GM23338 (cell line): ENCODE results near the gene FAAH. TPM values are rescaled to one million over a fixed set of nuclear protein-coding genes. Genes with fewer than 3 reads are reported as not detected.

ENCODE experiments used
- ATAC-seq: fragments of 200-7000 bp; cut with Tn5 transposase; 3 replicates; pipeline ENCODE4 v1.9.1; 2020
- DNase-seq: peaks from one replicate; pipeline ENCODE4 v3.0.0-alpha.2; 2015; ENCODE audit warnings: low spot score
- H2AFZ ChIP-seq: fragments of 200-600 bp; sonication (generic); 2 replicates; pipeline ENCODE4 v1.8.0; 2016; ENCODE audit warnings: antibody characterized with exemption, mild to moderate bottlenecking, moderate library complexity
- H3F3A ChIP-seq: fragments of 200-600 bp; sonication (generic); replicated peaks from 2 replicates; pipeline ENCODE4 v1.8.0; 2017; ENCODE audit warnings: antibody characterized with exemption, mixed run types, low read depth
- H3K27ac ChIP-seq: fragments of 200-600 bp; sonication (generic); 2 replicates; pipeline ENCODE4 v1.6.1; 2016; ENCODE audit warnings: low read depth
- H3K27me3 ChIP-seq: fragments of 200-600 bp; sonication (generic); 2 replicates; pipeline ENCODE4 v1.8.0; 2016; ENCODE audit warnings: mild to moderate bottlenecking, mixed run types, moderate library complexity; ENCODE audit not compliant: insufficient read depth
- H3K36me3 ChIP-seq: fragments of 200-600 bp; sonication (generic); 2 replicates; pipeline ENCODE4 v1.8.0; 2016; ENCODE audit warnings: mild to moderate bottlenecking; ENCODE audit not compliant: insufficient read depth
- H3K4me1 ChIP-seq: fragments of 200-600 bp; sonication (generic); 2 replicates; pipeline ENCODE4 v1.8.0; 2016; ENCODE audit warnings: mild to moderate bottlenecking, moderate library complexity; ENCODE audit not compliant: insufficient read depth
- H3K4me2 ChIP-seq: fragments of 200-600 bp; sonication (generic); 2 replicates; pipeline ENCODE4 v1.7.1; 2017; ENCODE audit warnings: mixed run types
- H3K4me3 ChIP-seq: fragments of 200-600 bp; sonication (generic); 2 replicates; pipeline ENCODE4 v1.6.1; 2016; ENCODE audit warnings: mixed run types
- H3K79me2 ChIP-seq: fragments of 200-600 bp; sonication (generic); replicated peaks from 2 replicates; pipeline ENCODE4 v1.8.0; 2017; ENCODE audit warnings: mild to moderate bottlenecking; ENCODE audit not compliant: insufficient read depth
- H3K9me2 ChIP-seq: fragments of 200-600 bp; sonication (generic); 2 replicates; pipeline ENCODE4 v1.8.0; 2017; ENCODE audit not compliant: insufficient read depth
- H4K20me1 ChIP-seq: fragments of 200-600 bp; sonication (generic); replicated peaks from 2 replicates; pipeline ENCODE4 v1.8.0; 2017; ENCODE audit warnings: mild to moderate bottlenecking; ENCODE audit not compliant: insufficient read depth
- H3K27ac Mint-ChIP-seq: 2 replicates; pipeline ENCODE4 v1.8.0; 2020; ENCODE audit warnings: inconsistent platforms, mild to moderate bottlenecking, moderate library complexity, mixed read lengths
- H3K27me3 Mint-ChIP-seq: 3 replicates; pipeline ENCODE4 v1.8.0; 2022; ENCODE audit warnings: low read depth, mild to moderate bottlenecking, moderate library complexity, mixed read lengths, inconsistent platforms; ENCODE audit not compliant: insufficient read depth, poor library complexity
- H3K36me3 Mint-ChIP-seq: 3 replicates; pipeline ENCODE4 v1.8.0; 2021; ENCODE audit warnings: low read depth, mild to moderate bottlenecking, inconsistent platforms, moderate library complexity, mixed read lengths
- H3K4me1 Mint-ChIP-seq: 3 replicates; pipeline ENCODE4 v1.8.0; 2020; ENCODE audit warnings: mild to moderate bottlenecking, inconsistent platforms, mixed read lengths
- H3K4me3 Mint-ChIP-seq: 3 replicates; pipeline ENCODE4 v1.8.0; 2021; ENCODE audit warnings: moderate library complexity, mild to moderate bottlenecking, inconsistent platforms, mixed read lengths
- H3K9me3 Mint-ChIP-seq: 3 replicates; pipeline ENCODE4 v1.8.0; 2020; ENCODE audit warnings: moderate library complexity, mild to moderate bottlenecking, inconsistent platforms, mixed read lengths
- CREB1 ChIP-seq: fragments of 250-450 bp; sonication (Bioruptor Pico); IDR thresholded peaks from 2 replicates; pipeline ENCODE4 v1.5.0; 2020; ENCODE audit warnings: low read depth, mild to moderate bottlenecking, moderate library complexity
- CTCF ChIP-seq, 2 experiments: fragments of 200-600 bp in 1 of 2; sonication (generic) in 1 of 2; conservative IDR thresholded peaks; 2 replicates each; pipeline versions ENCODE4 v1.5.1 to v1.6.1; 2016 to 2017; ENCODE audit warnings: antibody characterized with exemption in 2 of 2, low read depth in 2 of 2, mild to moderate bottlenecking in 2 of 2, moderate library complexity in 1 of 2
- ETS1 ChIP-seq: IDR thresholded peaks from 2 replicates; pipeline ENCODE4 v1.6.1; 2016; ENCODE audit warnings: antibody characterized with exemption
- EZH2 ChIP-seq: fragments of 200-600 bp; sonication (generic); IDR thresholded peaks from one replicate; pipeline ENCODE4 v1.8.0; 2017; ENCODE audit warnings: antibody characterized with exemption, mild to moderate bottlenecking, low read depth; ENCODE audit not compliant: unreplicated experiment
- EZH2phosphoT487 ChIP-seq: fragments of 200-600 bp; sonication (generic); IDR thresholded peaks from one replicate; pipeline ENCODE4 v1.8.1; 2018; ENCODE audit warnings: antibody characterized with exemption; ENCODE audit not compliant: unreplicated experiment
- JUNB ChIP-seq: IDR thresholded peaks from one replicate; pipeline ENCODE4 v1.6.1; 2016; ENCODE audit warnings: antibody characterized with exemption; ENCODE audit not compliant: unreplicated experiment
- ZNF331 ChIP-seq: fragments of 250-450 bp; sonication (Bioruptor Pico); IDR thresholded peaks from 2 replicates; pipeline ENCODE4 v1.5.0; 2020; ENCODE audit warnings: low read depth, mild to moderate bottlenecking, moderate library complexity
- polyA plus RNA-seq: library from polyadenylated mRNA; unstranded; fragments of >200 nt; fragmentation: Nextera tagmentation; extraction: Ambion mirVana; gene quantifications from 2 replicates; pipeline ENCODE4 v1.2.1, GENCODE V29; 2016
- total RNA-seq: library from RNA; depleted of rRNA; stranded (reverse); fragments of >200 nt; shearing (Covaris generic); gene quantifications from 2 replicates; pipeline ENCODE4 v1.2.3, GENCODE V29; 2014

Gene FAAH
- total and polyA plus RNA-seq, 2 experiments from 2014 or later: 10.7 to 24.0 TPM

- Histone ChIP-seq H3K4me3 (no peak overlapping the region), H3F3A (no peaks in the 10 kb centered on the region), H3K79me2 (no peaks in the 10 kb centered on the region), H3K9me2 (no peaks in the 10 kb centered on the region), H3K4me1 (peaks cover 3% of the 10 kb centered on the region; the same call in 1 of the 2 replicates), H3K4me2 (no peak overlapping the region), H3K27ac (no peak overlapping the region), H2AFZ (no peak overlapping the region), H4K20me1 (peaks cover 4% of the 10 kb centered on the region; the same call in 1 of the 2 replicates), H3K36me3 (no peaks in the 10 kb centered on the region), H3K27me3 (peaks cover 91% of the 10 kb centered on the region)
- Mint-ChIP-seq H3K36me3 (no peaks in the 10 kb centered on the region; the same call in 2 of the 3 replicates), H3K4me1 (peaks cover 25% of the 10 kb centered on the region), H3K9me3 (no peaks in the 10 kb centered on the region; the same call in 2 of the 3 replicates), H3K27ac (no peak overlapping the region), H3K4me3 (no peak overlapping the region; the same call in 2 of the 3 replicates), H3K27me3 (peaks cover 39% of the 10 kb centered on the region)
- TF ChIP-seq JUNB (no peak), EZH2phosphoT487 (no peak), CREB1 (no peak), ETS1 (no peak), CTCF (conservative IDR thresholded peaks at IDR 0.05; ENCODE audit: low read depth in 2 of 2) (no peak), EZH2 (no peak)
- no peak for ATAC-seq
- no peak for DNase-seq
These were observed 65.2 kb downstream of the FAAH start for GRCh38 chr1:46459315-46459714.

- Histone ChIP-seq H3K4me3 (no peak overlapping the region), H3K4me1 (peaks cover 8% of the 10 kb centered on the region; the same call in 1 of the 2 replicates), H3K79me2 (no peaks in the 10 kb centered on the region), H4K20me1 (peaks cover 4% of the 10 kb centered on the region; the same call in 1 of the 2 replicates), H3K27me3 (peaks cover 95% of the 10 kb centered on the region), H3F3A (0 out of 2 replicates have a peak, but pooled peaks cover 5% of the 10 kb centered on the region), H3K36me3 (no peaks in the 10 kb centered on the region), H2AFZ (no peak overlapping the region), H3K27ac (no peak overlapping the region), H3K9me2 (no peaks in the 10 kb centered on the region), H3K4me2 (no peak overlapping the region)
- TF ChIP-seq CREB1 (no peak), EZH2 (no peak), ETS1 (no peak), ZNF331 (no peak), EZH2phosphoT487 (no peak)
- no peak overlapping the region for H3K27ac Mint-ChIP-seq
- no peak for DNase-seq
- peaks cover 45% of the 10 kb centered on the region for H3K27me3 Mint-ChIP-seq
- H3K4me1 Mint-ChIP-seq: peaks cover 34% of the 10 kb centered on the region
- no peak for ATAC-seq
- no peak overlapping the region for H3K4me3 Mint-ChIP-seq
- no peaks in the 10 kb centered on the region; the same call in 2 of the 3 replicates for H3K36me3 Mint-ChIP-seq
- no peaks in the 10 kb centered on the region for H3K9me3 Mint-ChIP-seq
These were observed 67.1 kb downstream of the FAAH start for GRCh38 chr1:46461017-46461808.
